Measurements from ENCODE around the gene GNG14. TPM values are rescaled to one million over a fixed set of nuclear protein-coding genes. Genes with fewer than 3 reads are reported as not detected.

The GNG14 gene
- total and polyA plus RNA-seq, 2 donors (not counting 3 experiments of a cell fraction or from before 2014, with no cell fraction given), result not detected

DNA sequence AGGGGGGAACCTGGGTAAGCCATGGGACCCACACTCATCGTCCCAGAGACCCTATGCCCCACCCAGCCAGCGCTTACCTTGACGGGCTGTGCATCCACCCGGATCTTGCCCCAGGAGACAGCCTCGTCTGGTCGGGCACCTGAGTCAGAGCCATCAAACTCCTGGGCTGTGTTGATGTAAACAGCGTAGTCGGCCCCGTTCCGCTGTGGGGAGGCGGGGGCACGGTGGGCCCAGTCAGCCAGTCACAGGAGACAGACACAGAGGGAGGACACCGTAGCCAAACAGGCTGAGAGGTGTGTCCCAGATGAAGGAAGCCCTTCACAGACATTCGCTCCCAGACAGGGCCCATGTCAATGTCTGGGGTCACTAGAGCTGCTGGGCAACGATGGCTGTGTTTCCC, 11.9 kb upstream of the GNG14 start:
- no peak for FAIRE-seq
- BruUV-seq (replicated peaks), result no TSS peak
- Histone ChIP-seq H2AFZ (ENCODE audit: low read depth, low read length) (no peak overlapping the region), H3K4me2 (ENCODE audit: insufficient read depth, low read length) (no peak overlapping the region), H3K36me3 (ENCODE audit: control insufficient read depth in 2 of 2, extremely low read depth in 1 of 2, insufficient read depth in 2 of 2, low read length in 2 of 2) (peaks cover 5 to 42% of the 10 kb centered on the region in 2 experiments), H3K27me3 (ENCODE audit: control insufficient read depth in 2 of 2, insufficient read depth in 2 of 2, low read length in 2 of 2) (no peaks in the 10 kb centered on the region), H4K20me1 (replicated peaks; ENCODE audit: control insufficient read depth, extremely low read depth, insufficient read depth, low read length) (no peaks in the 10 kb centered on the region), H3K9me3 (replicated peaks; ENCODE audit: control insufficient read depth, insufficient read depth, low read length) (no peaks in the 10 kb centered on the region), H3K79me2 (ENCODE audit: control insufficient read depth, insufficient read depth, low read length) (peaks cover 9% of the 10 kb centered on the region), H3K27ac (ENCODE audit: insufficient read depth, low read depth, low read length) (no peak overlapping the region), H3K9ac (replicated peaks; ENCODE audit: extremely low read depth, insufficient read depth, low read length) (no peak overlapping the region), H3K4me1 (ENCODE audit: control insufficient read depth, extremely low read depth, insufficient read depth, low read length) (no peaks in the 10 kb centered on the region), H3K9me1 (replicated peaks; ENCODE audit: control insufficient read depth, extremely low read depth, insufficient read depth, low read length) (no peaks in the 10 kb centered on the region), H3K4me3 (replicated peaks in 1 of 3; ENCODE audit: insufficient read depth in 1 of 3, low read depth in 1 of 3, low read length in 3 of 3) (no peak overlapping the region)
- no peak for TF ChIP-seq POLR2AphosphoS5 (IDR thresholded peaks at IDR 0.05; ENCODE audit: insufficient read depth, low read depth, low read length)
- no peak for TF ChIP-seq JUN (IDR thresholded peaks at IDR 0.05; ENCODE audit: borderline replicate concordance, insufficient read depth, insufficient read length, low read depth)
- TF ChIP-seq MYC (IDR thresholded peaks at IDR 0.05; ENCODE audit: low read depth, low read length), result no peak
- no peak for TF ChIP-seq POLR2A (IDR thresholded peaks at IDR 0.05; ENCODE audit: low read depth, low read length)
- no peak for TF ChIP-seq GATA2 (IDR thresholded peaks at IDR 0.05; ENCODE audit: insufficient read depth, insufficient read length, low read depth, low read length)
- no peak for TF ChIP-seq FOS (IDR thresholded peaks at IDR 0.05; ENCODE audit: borderline replicate concordance, insufficient read depth, low read length)
- TF ChIP-seq EZH2 (IDR thresholded peaks at IDR 0.05; ENCODE audit: borderline replicate concordance, low read depth, low read length, severe bottlenecking), result no peak
- TF ChIP-seq, protein P1, sequence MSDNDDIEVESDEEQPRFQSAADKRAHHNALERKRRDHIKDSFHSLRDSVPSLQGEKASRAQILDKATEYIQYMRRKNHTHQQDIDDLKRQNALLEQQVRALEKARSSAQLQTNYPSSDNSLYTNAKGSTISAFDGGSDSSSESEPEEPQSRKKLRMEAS (IDR thresholded peaks at IDR 0.05; ENCODE audit: insufficient read depth, insufficient read length), result no peak
- TF ChIP-seq, protein P2, sequence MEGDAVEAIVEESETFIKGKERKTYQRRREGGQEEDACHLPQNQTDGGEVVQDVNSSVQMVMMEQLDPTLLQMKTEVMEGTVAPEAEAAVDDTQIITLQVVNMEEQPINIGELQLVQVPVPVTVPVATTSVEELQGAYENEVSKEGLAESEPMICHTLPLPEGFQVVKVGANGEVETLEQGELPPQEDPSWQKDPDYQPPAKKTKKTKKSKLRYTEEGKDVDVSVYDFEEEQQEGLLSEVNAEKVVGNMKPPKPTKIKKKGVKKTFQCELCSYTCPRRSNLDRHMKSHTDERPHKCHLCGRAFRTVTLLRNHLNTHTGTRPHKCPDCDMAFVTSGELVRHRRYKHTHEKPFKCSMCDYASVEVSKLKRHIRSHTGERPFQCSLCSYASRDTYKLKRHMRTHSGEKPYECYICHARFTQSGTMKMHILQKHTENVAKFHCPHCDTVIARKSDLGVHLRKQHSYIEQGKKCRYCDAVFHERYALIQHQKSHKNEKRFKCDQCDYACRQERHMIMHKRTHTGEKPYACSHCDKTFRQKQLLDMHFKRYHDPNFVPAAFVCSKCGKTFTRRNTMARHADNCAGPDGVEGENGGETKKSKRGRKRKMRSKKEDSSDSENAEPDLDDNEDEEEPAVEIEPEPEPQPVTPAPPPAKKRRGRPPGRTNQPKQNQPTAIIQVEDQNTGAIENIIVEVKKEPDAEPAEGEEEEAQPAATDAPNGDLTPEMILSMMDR (IDR thresholded peaks at IDR 0.05; ENCODE audit: extremely low read depth in 1 of 2, insufficient read depth in 1 of 2, low read depth in 1 of 2, low read length in 2 of 2), result no peak
- DNase-seq (ENCODE audit: low read depth, low spot score), result no peak
- dilution Hi-C loops (cut with MboI; ENCODE audit: extremely low pct_ligation_motif_present, low sequenced_read_pairs) (no loop called here), intact Hi-C loops (cut with micrococcal nuclease) (loop anchor here (1.0 kb wide), 1 partner anchor 171 kb away; no protein-coding TSS in a partner anchor)
- CTCF ChIA-PET, result interaction anchor here (1.0 to 4.7 kb wide), 7 partner anchors 10 to 878 kb away, joined by 3 to 38 read pairs (median 3); partner anchors contain the start of gene GET3
- POLR2A ChIA-PET, result no interaction called here

All from endothelial cell of umbilical vein (primary cell).